ENCODE results near the gene OR5AN1.

The OR5AN1 gene

DNA sequence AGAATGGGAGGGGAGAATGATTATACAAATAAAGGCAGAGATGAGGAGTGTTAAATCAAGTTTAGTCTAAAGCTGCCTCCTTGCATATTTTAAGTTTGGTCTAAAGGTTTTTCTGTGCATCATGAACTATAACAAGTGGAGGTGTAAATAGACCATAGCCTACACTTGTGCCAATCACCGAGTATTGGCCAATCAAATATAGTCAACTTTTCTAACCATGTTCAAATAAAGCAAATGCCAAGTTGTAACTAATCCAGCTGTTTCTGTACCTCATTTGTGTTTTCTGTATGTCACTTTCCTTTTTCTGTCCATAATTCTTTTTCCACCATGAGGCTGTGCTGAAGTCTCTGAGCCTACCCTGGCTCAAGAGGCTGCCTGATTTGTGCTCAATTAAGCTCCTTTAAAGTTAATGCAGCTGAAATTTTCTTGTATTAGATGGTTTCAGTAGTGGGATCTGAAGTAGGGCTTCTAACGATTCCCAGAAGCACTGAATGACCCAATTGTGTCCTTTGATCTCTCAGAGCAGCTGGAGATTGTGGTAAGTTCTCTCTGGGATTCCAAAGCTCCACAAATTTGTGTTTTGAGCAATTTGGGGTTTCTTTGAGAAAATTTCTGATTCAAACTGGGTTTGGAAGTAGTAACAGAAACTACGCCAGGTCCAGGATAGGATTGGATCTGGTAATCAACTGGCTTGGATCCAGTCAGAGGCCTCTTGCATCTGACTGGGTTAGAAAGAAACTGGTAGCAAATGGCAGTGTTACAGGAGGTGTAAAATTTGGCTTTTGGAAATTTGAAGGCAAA, 42.0 kb downstream of the OR5AN1 start:
- no peak overlapping the region for H3K4me3 ChIP-seq (replicated peaks; ENCODE audit: low read depth, low read length)
- DNase-seq (ENCODE audit: low read depth), result no peak
- TF ChIP-seq, protein P1, sequence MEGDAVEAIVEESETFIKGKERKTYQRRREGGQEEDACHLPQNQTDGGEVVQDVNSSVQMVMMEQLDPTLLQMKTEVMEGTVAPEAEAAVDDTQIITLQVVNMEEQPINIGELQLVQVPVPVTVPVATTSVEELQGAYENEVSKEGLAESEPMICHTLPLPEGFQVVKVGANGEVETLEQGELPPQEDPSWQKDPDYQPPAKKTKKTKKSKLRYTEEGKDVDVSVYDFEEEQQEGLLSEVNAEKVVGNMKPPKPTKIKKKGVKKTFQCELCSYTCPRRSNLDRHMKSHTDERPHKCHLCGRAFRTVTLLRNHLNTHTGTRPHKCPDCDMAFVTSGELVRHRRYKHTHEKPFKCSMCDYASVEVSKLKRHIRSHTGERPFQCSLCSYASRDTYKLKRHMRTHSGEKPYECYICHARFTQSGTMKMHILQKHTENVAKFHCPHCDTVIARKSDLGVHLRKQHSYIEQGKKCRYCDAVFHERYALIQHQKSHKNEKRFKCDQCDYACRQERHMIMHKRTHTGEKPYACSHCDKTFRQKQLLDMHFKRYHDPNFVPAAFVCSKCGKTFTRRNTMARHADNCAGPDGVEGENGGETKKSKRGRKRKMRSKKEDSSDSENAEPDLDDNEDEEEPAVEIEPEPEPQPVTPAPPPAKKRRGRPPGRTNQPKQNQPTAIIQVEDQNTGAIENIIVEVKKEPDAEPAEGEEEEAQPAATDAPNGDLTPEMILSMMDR (IDR thresholded peaks at IDR 0.05; ENCODE audit: low read length, missing control alignments), result no peak

DNA sequence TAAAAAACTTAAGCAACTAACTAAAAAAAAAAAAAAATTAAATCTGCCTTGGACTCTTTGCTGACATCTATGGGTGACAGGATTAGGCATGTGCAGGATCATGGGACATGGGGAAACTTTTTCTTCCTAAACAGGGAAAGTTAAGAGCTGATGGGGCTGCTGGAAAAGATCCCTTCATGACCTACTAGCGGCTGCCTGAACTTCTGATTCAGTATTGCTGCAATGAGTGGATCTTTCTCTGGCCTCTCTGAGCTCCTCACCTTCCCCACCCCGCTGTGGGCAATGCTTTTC, 42.5 kb downstream of the OR5AN1 start:
- TF ChIP-seq, protein P1 (IDR thresholded peaks at IDR 0.05; ENCODE audit: low read length, missing control alignments), result no peak
- H3K4me3 ChIP-seq (replicated peaks; ENCODE audit: low read depth, low read length), result no peak overlapping the region
- no peak for DNase-seq (ENCODE audit: low read depth)

DNA sequence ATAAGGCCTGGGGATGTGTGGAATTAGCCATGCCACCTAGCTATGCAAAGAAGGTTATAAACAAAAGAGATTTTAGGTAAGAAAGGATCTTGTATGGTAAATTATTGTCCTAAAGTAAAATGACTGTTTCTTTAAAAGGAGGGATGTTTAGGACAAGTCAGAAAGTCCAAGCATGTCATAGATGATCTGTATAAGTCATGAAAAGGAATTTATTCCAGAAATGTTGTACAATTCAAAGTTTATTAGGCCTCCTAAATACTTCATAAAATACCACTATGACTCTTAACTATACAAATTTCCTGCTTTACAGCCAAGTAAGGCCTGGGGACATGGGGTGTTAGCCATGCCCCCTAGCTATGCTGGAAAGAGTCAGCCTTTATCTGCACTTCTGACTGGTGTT, 44.9 kb downstream of the OR5AN1 start:
- H3K4me3 ChIP-seq (replicated peaks; ENCODE audit: low read depth, low read length), result no peak overlapping the region
- TF ChIP-seq, protein P1 (IDR thresholded peaks at IDR 0.05; ENCODE audit: low read length, missing control alignments), result no peak
- DNase-seq (ENCODE audit: low read depth), result no peak

DNA sequence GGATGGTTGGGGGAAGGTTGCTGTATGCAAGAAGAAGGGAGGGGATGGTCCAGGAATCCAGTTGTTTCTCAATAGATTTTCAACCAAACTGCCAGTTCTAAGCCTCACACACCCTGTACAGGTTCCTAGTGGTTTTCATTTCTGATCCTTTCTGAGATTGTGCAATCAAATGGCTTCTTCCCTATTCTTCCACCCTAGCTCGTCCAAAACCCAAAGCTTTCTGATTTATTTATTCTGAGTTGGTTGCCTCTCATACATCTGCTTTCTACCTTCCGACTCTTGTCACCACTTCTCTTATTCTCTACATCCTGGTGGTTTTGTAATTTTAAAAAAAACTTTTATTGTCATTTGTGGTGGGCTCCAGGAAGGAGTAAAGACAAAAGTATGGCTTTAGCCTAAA, 55.0 kb downstream of the OR5AN1 start:
- no peak for DNase-seq (ENCODE audit: low read depth)
- no peak overlapping the region for H3K4me3 ChIP-seq (replicated peaks; ENCODE audit: low read depth, low read length)
- TF ChIP-seq, protein P1 (IDR thresholded peaks at IDR 0.05; ENCODE audit: low read length, missing control alignments), result no peak

DNA sequence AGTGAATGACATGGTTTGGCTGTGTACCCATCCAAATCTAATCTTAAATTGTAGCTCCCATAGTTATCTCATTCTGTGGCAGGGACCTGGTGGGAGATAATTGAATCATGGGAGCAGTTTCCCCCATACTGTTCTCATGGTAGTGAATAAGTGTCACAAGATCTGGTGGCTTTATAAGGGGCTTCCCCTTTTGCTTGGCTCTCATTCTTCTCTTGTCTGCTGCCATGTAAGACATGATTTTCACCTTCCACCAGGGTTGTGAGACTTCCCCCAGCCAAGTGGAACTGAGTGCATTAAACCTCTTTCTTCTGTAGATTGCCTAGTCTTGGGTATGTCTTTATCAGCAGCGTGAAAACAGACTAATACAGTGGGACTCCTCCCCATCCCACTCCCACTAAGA, 56.4 kb downstream of the OR5AN1 start:
- TF ChIP-seq, protein P1 (IDR thresholded peaks at IDR 0.05; ENCODE audit: low read length, missing control alignments), result no peak
- no peak overlapping the region for H3K4me3 ChIP-seq (replicated peaks; ENCODE audit: low read depth, low read length)
- no peak for DNase-seq (ENCODE audit: low read depth)

DNA sequence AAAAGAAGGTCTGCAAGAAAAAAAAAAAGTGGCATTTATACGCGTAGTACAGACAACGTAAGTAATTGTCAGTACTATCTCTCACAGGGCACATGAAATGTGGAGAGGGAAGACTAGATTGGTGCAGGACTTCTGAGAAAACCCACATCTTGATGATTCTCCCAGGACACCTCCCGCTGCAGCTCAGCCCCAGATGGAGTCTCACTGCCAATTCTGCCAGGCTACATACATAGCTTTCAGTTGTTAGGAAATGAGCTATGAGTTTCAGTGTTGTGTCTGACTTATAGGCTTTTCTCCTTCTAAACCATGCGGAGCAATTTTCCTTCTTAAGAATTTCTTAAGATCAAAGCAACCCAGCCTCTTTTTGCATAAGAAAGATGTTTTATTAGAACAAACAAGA, 57.9 kb downstream of the OR5AN1 start:
- DNase-seq (ENCODE audit: low read depth), result no peak
- no peak overlapping the region for H3K4me3 ChIP-seq (replicated peaks; ENCODE audit: low read depth, low read length)
- TF ChIP-seq, protein P1 (IDR thresholded peaks at IDR 0.05; ENCODE audit: low read length, missing control alignments), result no peak

DNA sequence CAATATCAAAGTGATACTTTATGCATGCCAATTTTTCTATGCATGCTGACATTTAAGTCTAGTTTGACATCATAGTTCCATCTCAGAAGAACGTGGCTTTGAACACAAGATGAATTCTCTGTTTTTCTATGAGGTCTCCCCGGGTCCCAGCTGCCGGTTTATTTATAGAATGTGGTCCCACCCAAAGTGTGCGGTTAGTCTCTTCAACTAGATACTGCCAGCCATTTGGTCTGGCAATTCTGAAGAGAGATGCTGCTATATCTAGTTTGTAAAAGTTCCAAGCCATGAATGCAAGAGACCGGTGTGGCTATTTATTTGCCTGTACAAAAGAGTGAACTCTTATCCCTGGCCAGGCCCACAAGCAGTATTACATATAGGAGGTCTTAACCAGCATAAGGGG, 58.3 kb downstream of the OR5AN1 start:
- DNase-seq (ENCODE audit: low read depth), result no peak
- TF ChIP-seq, protein P1 (IDR thresholded peaks at IDR 0.05; ENCODE audit: low read length, missing control alignments), result no peak
- no peak overlapping the region for H3K4me3 ChIP-seq (replicated peaks; ENCODE audit: low read depth, low read length)

All from fibroblast of pulmonary artery (primary cell).